ENCODE results near the gene ZNF287. TPM values are rescaled to one million over a fixed set of nuclear protein-coding genes. Genes with fewer than 3 reads are reported as not detected.

ZNF287 gene
- polyA plus RNA-seq, 1 experiment: 7.9 TPM

DNA sequence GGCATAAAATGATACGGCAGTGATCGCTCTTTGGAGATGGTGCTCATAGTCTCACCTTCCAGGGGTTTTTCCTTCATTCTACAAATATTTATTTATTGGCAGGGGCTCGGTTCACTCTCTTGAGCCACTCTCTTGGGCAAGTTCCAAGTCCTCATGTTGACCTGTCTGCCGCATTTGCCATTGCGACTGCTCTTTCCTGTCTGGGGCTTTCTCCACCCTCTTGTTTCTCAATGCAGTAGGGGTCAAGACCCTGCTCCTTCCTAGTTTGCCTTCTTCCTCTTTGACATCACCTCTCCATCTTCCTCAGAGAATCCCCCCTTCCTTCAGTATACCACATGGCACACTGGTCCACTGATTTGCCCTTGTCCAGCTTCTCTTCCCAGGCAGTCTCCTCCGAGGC, 55.1 kb downstream of the ZNF287 start:
- ChIA-PET POLR2A (no interaction called here), CTCF (no interaction called here)
- Histone ChIP-seq H3K4me3 (ENCODE audit: low read depth, low read length) (no peak overlapping the region), H3K27me3 (ENCODE audit: control insufficient read depth, insufficient read depth, low read length) (no peaks in the 10 kb centered on the region), H3K9me3 (ENCODE audit: control insufficient read depth, insufficient read depth, low read length) (no peaks in the 10 kb centered on the region), H3K27ac (ENCODE audit: low read depth, low read length) (no peak overlapping the region)
- no peak for DNase-seq (ENCODE audit: low read depth, low spot score)
- TF ChIP-seq, protein P1, sequence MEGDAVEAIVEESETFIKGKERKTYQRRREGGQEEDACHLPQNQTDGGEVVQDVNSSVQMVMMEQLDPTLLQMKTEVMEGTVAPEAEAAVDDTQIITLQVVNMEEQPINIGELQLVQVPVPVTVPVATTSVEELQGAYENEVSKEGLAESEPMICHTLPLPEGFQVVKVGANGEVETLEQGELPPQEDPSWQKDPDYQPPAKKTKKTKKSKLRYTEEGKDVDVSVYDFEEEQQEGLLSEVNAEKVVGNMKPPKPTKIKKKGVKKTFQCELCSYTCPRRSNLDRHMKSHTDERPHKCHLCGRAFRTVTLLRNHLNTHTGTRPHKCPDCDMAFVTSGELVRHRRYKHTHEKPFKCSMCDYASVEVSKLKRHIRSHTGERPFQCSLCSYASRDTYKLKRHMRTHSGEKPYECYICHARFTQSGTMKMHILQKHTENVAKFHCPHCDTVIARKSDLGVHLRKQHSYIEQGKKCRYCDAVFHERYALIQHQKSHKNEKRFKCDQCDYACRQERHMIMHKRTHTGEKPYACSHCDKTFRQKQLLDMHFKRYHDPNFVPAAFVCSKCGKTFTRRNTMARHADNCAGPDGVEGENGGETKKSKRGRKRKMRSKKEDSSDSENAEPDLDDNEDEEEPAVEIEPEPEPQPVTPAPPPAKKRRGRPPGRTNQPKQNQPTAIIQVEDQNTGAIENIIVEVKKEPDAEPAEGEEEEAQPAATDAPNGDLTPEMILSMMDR (IDR thresholded peaks at IDR 0.05; ENCODE audit: low read depth, low read length): no peak

DNA sequence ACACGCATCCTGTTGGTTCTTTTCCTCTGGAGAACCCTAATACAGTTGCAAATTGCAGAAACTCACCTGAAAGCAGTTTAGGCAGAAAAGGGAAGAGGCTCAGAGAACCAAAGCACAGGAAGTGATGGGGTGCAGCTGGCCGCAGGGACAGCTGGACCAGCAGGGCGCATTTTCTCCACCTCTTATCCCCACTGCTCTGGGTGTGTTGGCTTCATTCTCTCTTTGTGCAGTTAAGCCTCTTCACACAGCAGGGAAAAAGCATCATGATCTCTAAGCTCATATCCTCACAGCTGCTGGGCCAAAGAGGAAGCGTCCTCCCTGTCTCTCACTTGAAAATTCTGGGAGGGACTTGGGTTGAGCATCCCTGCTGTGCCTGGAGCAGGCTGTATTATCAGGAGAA, 57.0 kb downstream of the ZNF287 start:
- DNase-seq (ENCODE audit: low read depth, low spot score): no peak
- ChIA-PET CTCF (interaction anchor here (1.3 kb wide), 1 partner anchor 58 kb away, joined by 4 read pairs; no protein-coding TSS in a partner anchor), POLR2A (interaction anchor here (0.7 to 0.8 kb wide), 2 partner anchors 16 to 73 kb away, joined by 3 to 5 read pairs; no protein-coding TSS in a partner anchor)
- Histone ChIP-seq H3K27ac (ENCODE audit: low read depth, low read length) (no peak overlapping the region), H3K27me3 (ENCODE audit: control insufficient read depth, insufficient read depth, low read length) (no peaks in the 10 kb centered on the region), H3K4me3 (ENCODE audit: low read depth, low read length) (no peak overlapping the region), H3K9me3 (ENCODE audit: control insufficient read depth, insufficient read depth, low read length) (no peaks in the 10 kb centered on the region)
- TF ChIP-seq, protein P1 (IDR thresholded peaks at IDR 0.05; ENCODE audit: low read depth, low read length): no peak

DNA sequence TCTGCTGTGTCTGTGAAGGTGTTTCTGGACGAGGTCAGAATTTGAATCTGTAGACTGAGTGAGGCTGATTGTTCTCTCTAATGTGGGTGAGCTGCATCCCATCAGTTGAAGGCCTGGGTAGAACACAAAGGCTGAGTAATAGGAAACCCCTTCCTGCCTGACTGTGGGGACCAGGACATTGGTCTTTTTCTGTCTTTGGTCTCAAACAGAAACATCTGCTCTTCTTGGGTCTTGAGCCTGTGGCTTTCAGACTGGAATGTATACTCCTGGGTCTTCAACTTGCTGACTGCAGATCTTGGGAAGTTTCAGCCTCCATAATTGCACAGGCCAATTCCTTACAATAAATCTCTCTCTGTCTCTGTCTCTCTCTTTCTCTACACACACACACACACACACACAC, 57.4 kb downstream of the ZNF287 start:
- ChIA-PET CTCF (interaction anchor here (1.5 to 1.9 kb wide), 2 partner anchors 10 to 58 kb away, joined by 4 to 7 read pairs; no protein-coding TSS in a partner anchor), POLR2A (interaction anchor here (0.7 to 1.2 kb wide), 3 partner anchors 15 to 131 kb away, joined by 3 to 9 read pairs (median 5); partner anchors contain the start of gene UBB)
- no peak overlapping the region for H3K4me3 ChIP-seq (ENCODE audit: low read depth, low read length)
- H3K27ac ChIP-seq (ENCODE audit: low read depth, low read length): no peak overlapping the region
- no peaks in the 10 kb centered on the region for H3K9me3 ChIP-seq (ENCODE audit: control insufficient read depth, insufficient read depth, low read length)
- H3K27me3 ChIP-seq (ENCODE audit: control insufficient read depth, insufficient read depth, low read length): no peaks in the 10 kb centered on the region
- TF ChIP-seq, protein P1 (IDR thresholded peaks at IDR 0.05; ENCODE audit: low read depth, low read length): no peak
- DNase-seq (ENCODE audit: low read depth, low spot score): no peak

DNA sequence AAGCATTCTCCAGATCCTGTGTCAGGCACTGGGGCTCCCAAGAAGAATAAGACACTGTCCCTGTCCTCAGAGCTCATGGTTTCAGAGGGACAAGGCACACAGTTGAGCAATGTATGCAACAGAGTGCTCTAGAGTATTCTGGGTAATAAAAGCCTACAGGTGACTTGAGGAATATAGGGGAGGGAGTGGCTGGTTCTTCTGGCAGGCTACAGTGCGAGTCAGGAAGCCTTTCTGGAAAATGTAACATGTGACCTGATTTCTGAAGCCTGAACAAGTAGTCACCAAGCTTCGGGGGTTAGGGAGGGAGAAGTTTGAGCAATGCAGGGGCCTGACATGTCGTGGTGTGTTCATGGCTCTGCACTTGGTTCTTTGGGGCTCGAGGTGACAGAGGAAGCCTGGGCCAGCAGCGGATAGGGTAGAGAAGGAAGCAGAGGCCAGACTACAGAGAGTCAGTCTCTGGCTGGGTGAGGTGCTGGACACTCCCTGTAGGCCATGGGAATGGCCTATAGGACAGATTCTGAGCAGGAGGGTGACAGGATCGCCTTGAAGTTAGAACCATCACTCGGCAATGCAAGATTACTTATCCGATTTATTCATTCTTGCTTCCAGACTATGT, 61.0 kb downstream of the ZNF287 start:
- DNase-seq (ENCODE audit: low read depth, low spot score): no peak
- TF ChIP-seq, protein P1 (IDR thresholded peaks at IDR 0.05; ENCODE audit: low read depth, low read length): no peak
- no peak overlapping the region for H3K27ac ChIP-seq (ENCODE audit: low read depth, low read length)
- H3K27me3 ChIP-seq (ENCODE audit: control insufficient read depth, insufficient read depth, low read length): peaks cover 12% of the 10 kb centered on the region
- no peaks in the 10 kb centered on the region for H3K9me3 ChIP-seq (ENCODE audit: control insufficient read depth, insufficient read depth, low read length)
- ChIA-PET CTCF (interaction anchor here (0.8 to 0.9 kb wide), 3 partner anchors 9 to 54 kb away, joined by 3 read pairs; no protein-coding TSS in a partner anchor), POLR2A (no interaction called here)
- no peak overlapping the region for H3K4me3 ChIP-seq (ENCODE audit: low read depth, low read length)

DNA sequence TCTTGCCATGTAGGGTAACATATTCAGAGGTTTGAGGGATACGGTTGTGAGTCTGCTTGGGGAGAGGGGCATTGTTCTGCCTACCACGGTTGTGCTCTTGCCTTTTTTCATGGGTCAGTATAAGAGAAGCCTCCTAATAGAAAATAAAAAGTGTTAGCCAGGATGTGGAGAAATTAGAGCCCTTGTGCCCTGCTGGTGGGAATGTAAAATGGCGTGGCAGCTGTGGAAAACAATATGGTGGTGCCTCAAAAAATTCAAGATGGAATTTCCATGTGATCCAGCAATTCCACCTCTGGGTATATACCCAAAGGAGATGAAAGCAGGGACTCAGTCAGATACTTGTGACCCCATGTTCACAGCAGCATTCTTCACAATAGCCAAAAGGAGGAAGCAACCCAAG, 62.8 kb downstream of the ZNF287 start:
- ChIA-PET CTCF (interaction anchor here (2.4 kb wide), 1 partner anchor 16 kb away, joined by 7 read pairs; no protein-coding TSS in a partner anchor), POLR2A (no interaction called here)
- H3K27ac ChIP-seq (ENCODE audit: low read depth, low read length): no peak overlapping the region
- H3K27me3 ChIP-seq (ENCODE audit: control insufficient read depth, insufficient read depth, low read length): peaks cover 15% of the 10 kb centered on the region
- no peak for DNase-seq (ENCODE audit: low read depth, low spot score)
- H3K9me3 ChIP-seq (ENCODE audit: control insufficient read depth, insufficient read depth, low read length): no peaks in the 10 kb centered on the region
- TF ChIP-seq, protein P1 (IDR thresholded peaks at IDR 0.05; ENCODE audit: low read depth, low read length): peak; percentile 41
- no peak overlapping the region for H3K4me3 ChIP-seq (ENCODE audit: low read depth, low read length)

Measured in AG04450 (cell line).